ENCODE results near the gene CEP250. TPM values are rescaled to one million over a fixed set of nuclear protein-coding genes. Genes with fewer than 3 reads are reported as not detected.
"Not testable (repeated sequence)": the region's sequence is repeated elsewhere in the genome, so short reads cannot be mapped to it uniquely, and the experiment has no call there.

CEP250 gene
- total and polyA plus RNA-seq, 2 donors = 12.5 to 17.6 TPM

DNA sequence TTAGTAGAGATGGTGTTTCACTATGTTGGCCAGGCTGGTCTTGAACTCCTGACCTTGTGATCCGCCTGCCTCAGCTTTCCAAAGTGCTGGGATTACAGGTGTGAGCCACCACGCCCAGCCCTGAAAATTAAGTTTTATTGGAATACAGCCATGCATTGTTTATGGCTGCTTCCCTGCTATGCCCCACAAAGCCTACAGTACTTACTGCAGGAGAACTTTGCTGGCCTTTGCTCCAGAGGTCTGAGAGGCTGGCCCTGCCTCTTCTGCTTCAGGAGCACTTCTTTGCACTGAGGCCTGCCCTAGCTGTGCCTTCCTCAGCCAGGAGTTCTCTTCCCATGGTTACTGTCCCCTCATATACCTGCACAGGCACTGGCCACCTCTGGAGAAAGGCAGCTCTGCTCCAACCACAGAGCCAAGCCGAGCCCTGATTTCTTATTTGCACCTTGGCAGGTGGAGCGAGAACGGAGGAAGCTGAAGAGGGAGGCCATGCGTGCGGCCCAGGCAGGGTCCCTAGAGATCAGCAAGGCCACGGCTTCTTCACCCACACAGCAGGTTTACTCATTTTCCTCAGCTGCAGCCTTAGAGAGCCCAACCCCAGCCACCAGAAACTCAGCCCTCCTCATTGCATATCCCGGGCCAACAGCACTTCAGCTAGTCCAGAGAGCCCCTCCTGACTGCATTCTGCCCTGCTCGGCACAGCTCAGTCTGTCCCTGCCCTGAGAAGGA lies 53.3 kb downstream of the CEP250 start:
- H3K27ac ChIP-seq (ENCODE audit: low read depth in 1 of 2, low read length in 1 of 2) = no peak overlapping the region
- 97% methylated on average over 10 of the region's 10 CpGs for WGBS
- H3K27me3 ChIP-seq (ENCODE audit: control insufficient read depth in 2 of 2, insufficient read depth in 1 of 2, low read length in 1 of 2) = no peaks in the 10 kb centered on the region
- DNase-seq (ENCODE audit: low read depth in 6 of 9, low spot score in 9 of 9) = no peak
- H3K9me3 ChIP-seq (ENCODE audit: control insufficient read depth in 2 of 2, insufficient read depth in 1 of 2, low read length in 1 of 2) = no peaks in the 10 kb centered on the region
- H3K36me3 ChIP-seq (ENCODE audit: control insufficient read depth in 2 of 2, insufficient read depth in 2 of 2, low read length in 1 of 2) = peaks cover 85 to 88% of the 10 kb centered on the region in 2 donors
- H3K4me1 ChIP-seq (ENCODE audit: control insufficient read depth in 2 of 2, insufficient read depth in 2 of 2, low read length in 2 of 2) = no peaks in the 10 kb centered on the region
- H3K4me3 ChIP-seq (ENCODE audit: low read length in 2 of 2) = no peak overlapping the region

DNA sequence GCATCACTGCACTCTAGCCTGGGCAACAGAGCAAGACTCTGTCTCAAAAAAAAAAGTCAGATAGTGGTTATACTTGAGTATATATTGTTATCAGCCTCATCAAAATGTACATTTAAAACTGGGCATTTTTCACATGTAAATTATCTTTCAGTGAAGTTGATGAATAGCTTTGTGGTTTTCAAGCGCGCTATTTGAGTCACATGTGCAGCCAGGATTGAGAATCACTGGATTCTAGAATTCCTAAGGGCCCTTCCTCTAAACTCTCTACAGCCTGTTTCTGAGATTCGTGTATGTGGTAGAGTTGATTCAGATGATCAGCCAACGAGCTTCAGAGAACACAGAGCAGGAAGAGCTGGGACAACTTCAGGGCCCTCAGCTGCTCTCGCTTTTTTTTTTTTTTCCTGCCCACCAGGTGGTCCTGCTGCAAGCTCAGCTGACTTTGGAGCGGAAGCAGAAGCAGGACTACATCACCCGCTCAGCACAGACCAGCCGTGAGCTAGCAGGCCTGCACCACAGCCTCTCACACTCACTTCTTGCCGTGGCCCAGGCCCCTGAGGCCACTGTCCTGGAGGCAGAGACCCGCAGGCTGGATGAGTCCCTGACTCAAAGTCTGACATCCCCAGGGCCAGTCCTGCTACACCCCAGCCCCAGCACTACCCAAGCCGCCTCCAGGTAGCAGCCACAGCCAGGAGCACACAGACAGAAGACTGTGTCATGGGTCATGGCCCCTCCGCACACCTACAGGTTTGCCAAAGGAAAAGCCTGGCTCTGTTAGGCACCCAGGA lies 55.7 kb downstream of the CEP250 start:
- H3K27ac ChIP-seq (ENCODE audit: low read depth in 1 of 2, low read length in 1 of 2) = no peak overlapping the region
- no peaks in the 10 kb centered on the region for H3K27me3 ChIP-seq (ENCODE audit: control insufficient read depth in 2 of 2, insufficient read depth in 1 of 2, low read length in 1 of 2)
- H3K4me1 ChIP-seq (ENCODE audit: control insufficient read depth in 2 of 2, insufficient read depth in 2 of 2, low read length in 2 of 2) = no peaks in the 10 kb centered on the region
- no peak overlapping the region for H3K4me3 ChIP-seq (ENCODE audit: low read length in 2 of 2)
- DNase-seq (ENCODE audit: low read depth in 6 of 9, low spot score in 9 of 9) = no peak
- peaks cover 73 to 75% of the 10 kb centered on the region in 2 donors for H3K36me3 ChIP-seq (ENCODE audit: control insufficient read depth in 2 of 2, insufficient read depth in 2 of 2, low read length in 1 of 2)
- H3K9me3 ChIP-seq (ENCODE audit: control insufficient read depth in 2 of 2, insufficient read depth in 1 of 2, low read length in 1 of 2) = no peaks in the 10 kb centered on the region
- 88% methylated on average over 12 of the region's 12 CpGs for WGBS

DNA sequence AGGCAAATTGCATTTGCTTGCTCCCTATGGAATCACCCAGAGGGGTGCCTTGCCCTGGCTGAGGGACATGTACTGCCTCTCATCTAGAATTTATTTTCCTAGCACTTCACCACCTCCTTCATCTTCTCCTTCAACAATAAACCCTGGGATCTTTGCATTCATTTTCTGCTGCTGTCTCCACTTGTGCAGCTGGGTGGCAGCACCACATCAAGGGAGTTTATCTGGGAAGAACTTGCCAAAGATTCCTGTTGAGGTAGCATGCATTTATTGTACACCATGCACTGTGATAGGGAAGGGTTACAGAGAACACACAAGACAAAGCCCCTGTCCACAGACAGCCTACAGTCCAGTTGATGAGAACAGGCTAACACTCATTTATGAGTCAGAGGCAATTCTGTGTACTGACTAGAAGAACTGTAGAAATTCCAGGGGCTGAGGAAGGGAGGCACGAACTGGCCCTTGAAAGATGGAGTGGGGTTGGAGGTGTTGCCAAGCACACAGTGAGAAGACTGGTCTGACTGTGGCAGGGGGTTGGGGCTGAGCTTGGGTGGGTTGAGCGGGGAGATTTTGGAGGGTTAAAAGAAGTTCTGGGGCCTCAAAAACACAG lies 56.5 kb downstream of the CEP250 start:
- Histone ChIP-seq H3K27me3 (ENCODE audit: control insufficient read depth in 2 of 2, insufficient read depth in 1 of 2, low read length in 1 of 2) (no peaks in the 10 kb centered on the region), H3K9me3 (ENCODE audit: control insufficient read depth in 2 of 2, insufficient read depth in 1 of 2, low read length in 1 of 2) (no peaks in the 10 kb centered on the region), H3K27ac (ENCODE audit: low read depth in 1 of 2, low read length in 1 of 2) (no peak overlapping the region), H3K36me3 (ENCODE audit: control insufficient read depth in 2 of 2, insufficient read depth in 2 of 2, low read length in 1 of 2) (peaks cover 68 to 69% of the 10 kb centered on the region in 2 donors), H3K4me3 (ENCODE audit: low read length in 2 of 2) (no peak overlapping the region), H3K4me1 (ENCODE audit: control insufficient read depth in 2 of 2, insufficient read depth in 2 of 2, low read length in 2 of 2) (no peaks in the 10 kb centered on the region)
- WGBS = 100% methylated on average over 2 of the region's 2 CpGs
- DNase-seq (ENCODE audit: low read depth in 6 of 9, low spot score in 9 of 9) = no peak

DNA sequence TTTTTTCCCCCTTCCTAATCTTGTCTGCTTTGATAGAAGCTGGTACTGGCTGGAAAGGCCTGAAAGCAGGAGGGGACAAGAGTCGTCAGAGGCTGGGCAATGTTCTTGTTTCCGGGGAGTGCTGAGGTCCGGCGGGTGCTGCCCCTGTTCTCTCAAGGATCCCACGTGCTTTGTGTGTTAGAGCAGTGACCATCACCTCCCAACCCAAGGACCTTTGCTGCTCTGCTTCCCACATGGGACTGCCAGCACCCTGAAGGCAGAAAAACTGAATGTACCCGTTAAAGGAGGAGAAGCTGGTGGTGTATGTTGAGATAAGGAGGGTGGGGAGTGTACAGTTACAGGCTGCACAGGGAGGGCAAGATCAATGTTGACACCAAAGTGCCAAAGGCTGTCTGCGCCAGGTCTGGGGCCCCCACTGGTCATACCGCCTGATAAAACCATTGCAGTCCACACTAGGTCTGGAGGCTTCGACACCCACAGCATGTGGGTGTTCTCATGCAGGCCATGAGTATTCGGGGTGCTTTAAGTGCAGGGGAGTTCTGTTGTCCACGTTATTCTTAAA lies 59.1 kb downstream of the CEP250 start:
- H3K36me3 ChIP-seq (ENCODE audit: control insufficient read depth in 2 of 2, insufficient read depth in 2 of 2, low read length in 1 of 2) = peaks cover 43 to 46% of the 10 kb centered on the region in 2 donors
- H3K27me3 ChIP-seq (ENCODE audit: control insufficient read depth in 2 of 2, insufficient read depth in 1 of 2, low read length in 1 of 2) = no peaks in the 10 kb centered on the region
- no peaks in the 10 kb centered on the region for H3K9me3 ChIP-seq (ENCODE audit: control insufficient read depth in 2 of 2, insufficient read depth in 1 of 2, low read length in 1 of 2)
- H3K4me1 ChIP-seq (ENCODE audit: control insufficient read depth in 2 of 2, insufficient read depth in 2 of 2, low read length in 2 of 2) = no peaks in the 10 kb centered on the region
- no peak for DNase-seq (ENCODE audit: low read depth in 6 of 9, low spot score in 9 of 9)
- 93% methylated on average over 11 of the region's 11 CpGs for WGBS
- H3K4me3 ChIP-seq (ENCODE audit: low read length in 2 of 2) = no peak overlapping the region
- H3K27ac ChIP-seq (ENCODE audit: low read depth in 1 of 2, low read length in 1 of 2) = no peak overlapping the region

DNA sequence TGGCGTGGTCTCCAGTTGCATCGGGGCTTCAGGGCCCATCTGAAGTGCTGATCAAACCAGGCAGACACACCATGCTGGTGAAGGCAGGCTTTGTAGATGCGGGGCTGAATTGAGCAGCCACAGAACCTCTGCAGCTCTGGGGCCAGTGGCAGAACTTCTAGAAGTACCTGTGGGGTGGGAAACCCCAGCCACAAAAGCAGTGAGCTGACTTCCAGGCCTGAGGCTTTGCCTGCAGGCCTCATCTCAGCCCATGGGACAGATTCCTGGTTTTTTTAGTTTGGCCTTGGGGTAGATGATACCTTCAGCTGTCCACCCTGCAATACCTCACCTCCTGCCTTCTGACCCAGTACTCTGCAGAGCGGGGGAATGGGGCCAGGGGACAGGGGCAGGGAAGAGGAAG lies 59.9 kb downstream of the CEP250 start:
- Histone ChIP-seq H3K27ac (ENCODE audit: low read depth in 1 of 2, low read length in 1 of 2) (no peak overlapping the region), H3K9me3 (ENCODE audit: control insufficient read depth in 2 of 2, insufficient read depth in 1 of 2, low read length in 1 of 2) (no peaks in the 10 kb centered on the region), H3K36me3 (ENCODE audit: control insufficient read depth in 2 of 2, insufficient read depth in 2 of 2, low read length in 1 of 2) (peaks cover 34 to 37% of the 10 kb centered on the region in 2 donors), H3K4me3 (ENCODE audit: low read length in 2 of 2) (no peak overlapping the region), H3K27me3 (ENCODE audit: control insufficient read depth in 2 of 2, insufficient read depth in 1 of 2, low read length in 1 of 2) (no peaks in the 10 kb centered on the region), H3K4me1 (ENCODE audit: control insufficient read depth in 2 of 2, insufficient read depth in 2 of 2, low read length in 2 of 2) (no peaks in the 10 kb centered on the region)
- WGBS = over 99% methylated on average over 4 of the region's 4 CpGs
- no peak for DNase-seq (ENCODE audit: low read depth in 6 of 9, low spot score in 9 of 9)

DNA sequence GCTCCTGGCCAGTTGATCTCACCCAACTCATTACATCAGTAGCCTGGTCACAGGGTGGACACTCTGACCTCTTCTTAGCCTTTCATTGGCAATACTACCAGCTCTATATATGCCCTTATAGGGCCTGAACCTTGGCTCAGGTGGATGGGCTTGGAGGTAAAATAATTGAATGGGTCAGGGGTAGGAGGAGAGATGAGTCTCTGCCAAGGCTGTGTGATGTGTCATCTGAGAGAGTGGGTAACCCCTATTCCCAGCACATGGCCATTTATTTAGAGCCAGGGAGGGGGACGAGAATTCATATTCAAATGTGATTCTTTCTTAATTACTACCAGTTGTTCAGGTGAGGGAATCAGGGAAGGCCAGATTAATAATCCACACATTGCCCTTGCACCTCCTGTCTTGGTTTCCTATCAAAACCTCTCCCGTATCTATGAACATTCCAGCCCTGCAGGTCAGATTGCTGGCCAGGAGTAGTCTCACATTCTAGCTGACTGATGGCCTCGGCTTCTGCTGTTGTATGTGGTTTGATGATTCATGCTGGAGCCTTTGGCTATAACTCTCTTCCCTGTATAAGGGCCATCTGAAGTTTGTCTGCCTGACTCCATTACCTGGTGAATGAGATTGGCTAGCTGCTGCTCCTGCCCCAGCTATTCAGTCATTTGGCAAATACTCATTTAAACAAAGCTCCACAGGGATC lies 60.7 kb downstream of the CEP250 start:
- H3K36me3 ChIP-seq (ENCODE audit: control insufficient read depth in 2 of 2, insufficient read depth in 2 of 2, low read length in 1 of 2) = peaks cover 29 to 31% of the 10 kb centered on the region in 2 donors
- DNase-seq (ENCODE audit: low read depth in 6 of 9, low spot score in 9 of 9) = no peak
- H3K27me3 ChIP-seq (ENCODE audit: control insufficient read depth in 2 of 2, insufficient read depth in 1 of 2, low read length in 1 of 2) = no peaks in the 10 kb centered on the region
- H3K4me1 ChIP-seq (ENCODE audit: control insufficient read depth in 2 of 2, insufficient read depth in 2 of 2, low read length in 2 of 2) = no peaks in the 10 kb centered on the region
- H3K9me3 ChIP-seq (ENCODE audit: control insufficient read depth in 2 of 2, insufficient read depth in 1 of 2, low read length in 1 of 2) = no peaks in the 10 kb centered on the region
- 96% methylated on average over 3 of the region's 3 CpGs for WGBS
- H3K4me3 ChIP-seq (ENCODE audit: low read length in 2 of 2) = no peak overlapping the region
- H3K27ac ChIP-seq (ENCODE audit: low read depth in 1 of 2, low read length in 1 of 2) = no peak overlapping the region

DNA sequence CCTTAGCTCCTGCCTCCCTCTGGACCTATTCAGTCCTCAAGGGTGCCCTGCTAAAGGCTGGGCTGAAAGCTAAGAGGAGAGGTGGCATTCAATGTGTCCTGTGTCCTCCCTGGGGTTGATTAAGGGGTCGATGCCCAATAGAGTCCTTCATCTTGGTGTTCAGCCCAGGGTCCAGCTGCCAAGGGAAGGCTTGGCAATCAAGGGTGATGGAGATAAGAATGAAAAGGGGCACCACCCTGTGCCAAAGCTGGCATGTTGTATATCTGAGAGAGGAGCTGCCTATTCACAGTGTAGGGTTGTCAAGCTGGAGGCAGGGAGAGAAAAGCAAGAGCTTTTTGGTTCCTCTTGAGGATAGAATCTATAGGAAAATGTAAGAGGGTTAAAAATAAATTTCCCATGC lies 61.7 kb downstream of the CEP250 start:
- H3K4me1 ChIP-seq (ENCODE audit: control insufficient read depth in 2 of 2, insufficient read depth in 2 of 2, low read length in 2 of 2) = no peaks in the 10 kb centered on the region
- no peak overlapping the region for H3K27ac ChIP-seq (ENCODE audit: low read depth in 1 of 2, low read length in 1 of 2)
- H3K9me3 ChIP-seq (ENCODE audit: control insufficient read depth in 2 of 2, insufficient read depth in 1 of 2, low read length in 1 of 2) = no peaks in the 10 kb centered on the region
- no peak overlapping the region for H3K4me3 ChIP-seq (ENCODE audit: low read length in 2 of 2)
- 89% methylated on average over 1 of the region's 1 CpG for WGBS
- peaks cover 19 to 21% of the 10 kb centered on the region in 2 donors for H3K36me3 ChIP-seq (ENCODE audit: control insufficient read depth in 2 of 2, insufficient read depth in 2 of 2, low read length in 1 of 2)
- no peak for DNase-seq (ENCODE audit: low read depth in 6 of 9, low spot score in 9 of 9)
- H3K27me3 ChIP-seq (ENCODE audit: control insufficient read depth in 2 of 2, insufficient read depth in 1 of 2, low read length in 1 of 2) = no peaks in the 10 kb centered on the region

DNA sequence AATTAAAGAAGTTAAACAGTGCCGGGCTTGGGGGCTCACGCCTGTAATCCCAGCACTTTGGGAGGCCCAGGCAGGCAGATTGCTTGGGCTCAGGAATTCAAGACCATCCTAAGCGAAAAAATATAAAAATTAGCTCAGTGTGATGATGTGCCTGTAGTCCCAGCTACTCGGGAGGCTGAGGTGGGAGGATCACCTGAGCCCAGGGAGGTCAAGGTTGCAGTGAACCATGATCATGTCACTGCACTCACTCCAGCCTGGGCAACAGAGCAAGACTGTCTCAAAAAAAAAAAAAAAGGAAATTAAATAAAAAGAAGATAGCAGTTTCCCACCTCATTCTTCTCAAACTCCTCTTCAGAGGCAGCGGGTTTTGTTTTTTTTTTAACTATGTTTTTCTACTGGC lies 62.4 kb downstream of the CEP250 start:
- not testable (repeated sequence) for H3K27me3 ChIP-seq (ENCODE audit: control insufficient read depth in 2 of 2, insufficient read depth in 1 of 2, low read length in 1 of 2); DNase-seq (ENCODE audit: low read depth in 6 of 9, low spot score in 9 of 9); H3K27ac ChIP-seq (ENCODE audit: low read depth in 1 of 2, low read length in 1 of 2); H3K4me3 ChIP-seq (ENCODE audit: low read length in 2 of 2); H3K9me3 ChIP-seq (ENCODE audit: control insufficient read depth in 2 of 2, insufficient read depth in 1 of 2, low read length in 1 of 2); H3K4me1 ChIP-seq (ENCODE audit: control insufficient read depth in 2 of 2, insufficient read depth in 2 of 2, low read length in 2 of 2)
- H3K36me3 ChIP-seq (ENCODE audit: control insufficient read depth in 2 of 2, insufficient read depth in 2 of 2, low read length in 1 of 2) = peaks cover 13 to 16% of the 10 kb centered on the region in 2 donors
- 98% methylated on average over 5 of the region's 5 CpGs for WGBS

Measured in thymus (tissue), 11 donors.